COR-L47 (cell line): ENCODE results near the gene ZNF83.
A peak's percentile ranks its signal among the peaks of the same experiment; 100 is the strongest.
"Not testable (repeated sequence)": the region's sequence is repeated elsewhere in the genome, so short reads cannot be mapped to it uniquely, and the experiment has no call there.

ENCODE experiments used
- DNase-seq: peaks from one replicate; lab custom pipeline; 2025; lab: John Stamatoyannopoulos, UW

The ZNF83 gene

GRCh38 chr19:52637718-52638585, at the start of gene ZNF83:
Gene ZNF83, minus strand, starts transcription at chr19:52638355.
- DNase-seq, result peak; percentile 87

- DNase-seq, result no peak
Observed at GRCh38 chr19:52687684-52688083, 49.5 kb upstream of the ZNF83 start.

- DNase-seq, result no peak
Observed at GRCh38 chr19:52685811-52686210, 47.7 kb upstream of the ZNF83 start.

GRCh38 chr19:52681216-52681615, 43.1 kb upstream of the ZNF83 start:
- not testable (repeated sequence) for DNase-seq

GRCh38 chr19:52679598-52679997, 41.4 kb upstream of the ZNF83 start:
- DNase-seq, result no peak

- DNase-seq, result not testable (repeated sequence)
Observed at GRCh38 chr19:52675239-52675638, 37.1 kb upstream of the ZNF83 start.

GRCh38 chr19:52673014-52673413, 34.9 kb upstream of the ZNF83 start:
- DNase-seq, result no peak

GRCh38 chr19:52670046-52670445, 31.9 kb upstream of the ZNF83 start:
- DNase-seq, result no peak

- no peak for DNase-seq
Observed at GRCh38 chr19:52669586-52669985, 31.4 kb upstream of the ZNF83 start.

- no peak for DNase-seq
Observed at GRCh38 chr19:52667972-52668371, 29.8 kb upstream of the ZNF83 start.

- DNase-seq, result no peak
Observed at GRCh38 chr19:52666506-52666905, 28.4 kb upstream of the ZNF83 start.

GRCh38 chr19:52665529-52665928, 27.4 kb upstream of the ZNF83 start:
- no peak for DNase-seq

GRCh38 chr19:52665027-52665426, 26.9 kb upstream of the ZNF83 start:
- no peak for DNase-seq

- DNase-seq, result no peak
Observed at GRCh38 chr19:52664461-52664860, 26.3 kb upstream of the ZNF83 start.

- DNase-seq, result no peak
Observed at GRCh38 chr19:52662631-52663030, 24.5 kb upstream of the ZNF83 start.

- DNase-seq, result no peak
Observed at GRCh38 chr19:52660981-52661380, 22.8 kb upstream of the ZNF83 start.

- no peak for DNase-seq
Observed at GRCh38 chr19:52659013-52659412, 20.9 kb upstream of the ZNF83 start.

GRCh38 chr19:52658595-52658994, 20.4 kb upstream of the ZNF83 start:
- peak; percentile 21 for DNase-seq

GRCh38 chr19:52653161-52653560, 15.0 kb upstream of the ZNF83 start:
- DNase-seq, result no peak

GRCh38 chr19:52651956-52652355, 13.8 kb upstream of the ZNF83 start:
- no peak for DNase-seq

- DNase-seq, result no peak
Observed at GRCh38 chr19:52648336-52649016, 10.3 kb upstream of the ZNF83 start.

GRCh38 chr19:52646571-52647217, 8.5 kb upstream of the ZNF83 start:
- no peak for DNase-seq

GRCh38 chr19:52640916-52641315, 2.8 kb upstream of the ZNF83 start:
- no peak for DNase-seq
